ENCODE results near the gene TRAPPC2L.

The TRAPPC2L gene

DNA sequence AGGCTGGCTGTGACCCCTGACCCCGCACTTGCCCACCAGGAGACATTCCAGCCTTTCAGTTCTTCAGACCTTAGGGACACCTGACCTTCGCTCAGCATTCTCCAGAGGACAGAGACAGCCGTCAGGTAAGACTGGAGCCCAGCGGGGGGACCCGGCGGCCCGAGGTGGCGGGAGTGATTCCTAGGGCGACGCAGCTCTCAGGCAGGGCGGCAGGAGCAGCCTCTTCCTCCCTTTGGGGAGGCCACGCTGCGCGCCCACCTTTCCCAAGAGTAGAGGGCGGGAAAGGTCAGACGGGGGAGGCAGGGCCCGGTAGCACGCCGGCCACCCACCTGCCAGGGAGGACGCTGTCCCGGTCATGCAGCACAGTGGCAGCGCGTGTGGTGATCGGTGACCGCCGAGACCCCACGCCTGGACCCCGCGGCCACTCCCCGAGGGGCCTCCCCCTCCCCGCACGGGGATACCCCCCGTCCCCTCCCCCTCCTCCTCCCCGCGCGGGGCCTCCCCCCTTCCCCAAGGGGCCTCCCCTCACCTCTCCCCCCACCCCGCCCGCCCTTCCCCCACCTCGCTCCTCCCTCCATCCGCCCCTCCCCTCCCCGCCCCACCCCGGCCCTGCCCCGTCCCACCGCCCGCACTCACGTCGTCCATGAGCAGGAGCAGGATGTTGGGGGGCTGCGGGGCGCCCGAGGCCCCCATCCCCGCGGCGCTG is 652 bp upstream of the TRAPPC2L start:
- TF ChIP-seq, protein P1, sequence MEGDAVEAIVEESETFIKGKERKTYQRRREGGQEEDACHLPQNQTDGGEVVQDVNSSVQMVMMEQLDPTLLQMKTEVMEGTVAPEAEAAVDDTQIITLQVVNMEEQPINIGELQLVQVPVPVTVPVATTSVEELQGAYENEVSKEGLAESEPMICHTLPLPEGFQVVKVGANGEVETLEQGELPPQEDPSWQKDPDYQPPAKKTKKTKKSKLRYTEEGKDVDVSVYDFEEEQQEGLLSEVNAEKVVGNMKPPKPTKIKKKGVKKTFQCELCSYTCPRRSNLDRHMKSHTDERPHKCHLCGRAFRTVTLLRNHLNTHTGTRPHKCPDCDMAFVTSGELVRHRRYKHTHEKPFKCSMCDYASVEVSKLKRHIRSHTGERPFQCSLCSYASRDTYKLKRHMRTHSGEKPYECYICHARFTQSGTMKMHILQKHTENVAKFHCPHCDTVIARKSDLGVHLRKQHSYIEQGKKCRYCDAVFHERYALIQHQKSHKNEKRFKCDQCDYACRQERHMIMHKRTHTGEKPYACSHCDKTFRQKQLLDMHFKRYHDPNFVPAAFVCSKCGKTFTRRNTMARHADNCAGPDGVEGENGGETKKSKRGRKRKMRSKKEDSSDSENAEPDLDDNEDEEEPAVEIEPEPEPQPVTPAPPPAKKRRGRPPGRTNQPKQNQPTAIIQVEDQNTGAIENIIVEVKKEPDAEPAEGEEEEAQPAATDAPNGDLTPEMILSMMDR (IDR thresholded peaks at IDR 0.05; ENCODE audit: insufficient read depth, low read length): no peak
- TF ChIP-seq POLR2AphosphoS5 (IDR thresholded peaks at IDR 0.05; ENCODE audit: low read depth) (no peak), GABPA (IDR thresholded peaks at IDR 0.05; ENCODE audit: low read depth) (no peak), SPI1 (IDR thresholded peaks at IDR 0.05; ENCODE audit: borderline replicate concordance, low read depth) (no peak)
- TF ChIP-seq, protein P2, sequence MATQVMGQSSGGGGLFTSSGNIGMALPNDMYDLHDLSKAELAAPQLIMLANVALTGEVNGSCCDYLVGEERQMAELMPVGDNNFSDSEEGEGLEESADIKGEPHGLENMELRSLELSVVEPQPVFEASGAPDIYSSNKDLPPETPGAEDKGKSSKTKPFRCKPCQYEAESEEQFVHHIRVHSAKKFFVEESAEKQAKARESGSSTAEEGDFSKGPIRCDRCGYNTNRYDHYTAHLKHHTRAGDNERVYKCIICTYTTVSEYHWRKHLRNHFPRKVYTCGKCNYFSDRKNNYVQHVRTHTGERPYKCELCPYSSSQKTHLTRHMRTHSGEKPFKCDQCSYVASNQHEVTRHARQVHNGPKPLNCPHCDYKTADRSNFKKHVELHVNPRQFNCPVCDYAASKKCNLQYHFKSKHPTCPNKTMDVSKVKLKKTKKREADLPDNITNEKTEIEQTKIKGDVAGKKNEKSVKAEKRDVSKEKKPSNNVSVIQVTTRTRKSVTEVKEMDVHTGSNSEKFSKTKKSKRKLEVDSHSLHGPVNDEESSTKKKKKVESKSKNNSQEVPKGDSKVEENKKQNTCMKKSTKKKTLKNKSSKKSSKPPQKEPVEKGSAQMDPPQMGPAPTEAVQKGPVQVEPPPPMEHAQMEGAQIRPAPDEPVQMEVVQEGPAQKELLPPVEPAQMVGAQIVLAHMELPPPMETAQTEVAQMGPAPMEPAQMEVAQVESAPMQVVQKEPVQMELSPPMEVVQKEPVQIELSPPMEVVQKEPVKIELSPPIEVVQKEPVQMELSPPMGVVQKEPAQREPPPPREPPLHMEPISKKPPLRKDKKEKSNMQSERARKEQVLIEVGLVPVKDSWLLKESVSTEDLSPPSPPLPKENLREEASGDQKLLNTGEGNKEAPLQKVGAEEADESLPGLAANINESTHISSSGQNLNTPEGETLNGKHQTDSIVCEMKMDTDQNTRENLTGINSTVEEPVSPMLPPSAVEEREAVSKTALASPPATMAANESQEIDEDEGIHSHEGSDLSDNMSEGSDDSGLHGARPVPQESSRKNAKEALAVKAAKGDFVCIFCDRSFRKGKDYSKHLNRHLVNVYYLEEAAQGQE (IDR thresholded peaks at IDR 0.05; ENCODE audit: insufficient replicate concordance, low read depth): no peak
- H3K4me3 ChIP-seq (replicated peaks; ENCODE audit: insufficient read depth, low read length): peak overlapping the region; percentile 50
- peak in 1 of 2 experiments; percentile 24 for DNase-seq (ENCODE audit: low read depth in 1 of 2, low spot score in 1 of 2)
- H3K27ac ChIP-seq (replicated peaks): peak overlapping the region; percentile 58
- H3K27me3 ChIP-seq (ENCODE audit: insufficient read depth, poor library complexity, severe bottlenecking): no peaks in the 10 kb centered on the region

DNA sequence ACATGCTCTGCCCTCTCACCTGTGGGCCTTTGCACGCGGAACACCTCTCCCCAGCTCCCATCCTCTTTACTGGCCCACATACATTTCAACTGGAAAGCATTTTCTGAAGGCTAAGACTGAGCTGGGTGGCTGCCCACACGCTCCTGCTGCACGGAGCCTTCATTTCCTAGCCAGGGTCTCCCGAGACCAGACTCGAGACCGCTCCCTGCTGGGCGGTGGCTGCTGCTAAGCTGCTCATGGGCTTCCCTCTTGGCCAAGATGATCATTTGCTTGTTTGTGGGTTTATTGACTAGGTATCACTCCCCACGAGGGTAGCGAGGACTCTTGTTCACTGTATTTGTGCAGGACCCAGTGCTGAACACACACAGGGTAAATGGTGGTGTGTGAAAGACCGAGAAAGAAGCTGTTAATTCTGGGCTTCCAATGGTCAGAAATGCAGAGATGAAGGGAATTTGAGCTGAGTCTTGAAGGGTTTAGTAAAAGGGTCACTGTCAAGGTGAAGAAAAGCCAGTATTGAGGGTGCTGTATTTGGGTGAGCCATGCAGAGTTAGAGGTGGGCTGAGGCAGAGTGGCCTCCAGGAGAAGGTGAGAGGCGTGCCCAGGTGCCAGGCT is 907 bp downstream of the TRAPPC2L start:
- Histone ChIP-seq H3K4me3 (replicated peaks; ENCODE audit: insufficient read depth, low read length) (peak overlapping the region; percentile 62), H3K27ac (replicated peaks) (peak overlapping the region; percentile 75), H3K27me3 (ENCODE audit: insufficient read depth, poor library complexity, severe bottlenecking) (no peaks in the 10 kb centered on the region)
- TF ChIP-seq, protein P2 (IDR thresholded peaks at IDR 0.05; ENCODE audit: insufficient replicate concordance, low read depth): no peak
- TF ChIP-seq, protein P1 (IDR thresholded peaks at IDR 0.05; ENCODE audit: insufficient read depth, low read length): peak; percentile 51
- peak; percentile 32 to 73 for DNase-seq (ENCODE audit: low read depth in 1 of 2, low spot score in 1 of 2)

DNA sequence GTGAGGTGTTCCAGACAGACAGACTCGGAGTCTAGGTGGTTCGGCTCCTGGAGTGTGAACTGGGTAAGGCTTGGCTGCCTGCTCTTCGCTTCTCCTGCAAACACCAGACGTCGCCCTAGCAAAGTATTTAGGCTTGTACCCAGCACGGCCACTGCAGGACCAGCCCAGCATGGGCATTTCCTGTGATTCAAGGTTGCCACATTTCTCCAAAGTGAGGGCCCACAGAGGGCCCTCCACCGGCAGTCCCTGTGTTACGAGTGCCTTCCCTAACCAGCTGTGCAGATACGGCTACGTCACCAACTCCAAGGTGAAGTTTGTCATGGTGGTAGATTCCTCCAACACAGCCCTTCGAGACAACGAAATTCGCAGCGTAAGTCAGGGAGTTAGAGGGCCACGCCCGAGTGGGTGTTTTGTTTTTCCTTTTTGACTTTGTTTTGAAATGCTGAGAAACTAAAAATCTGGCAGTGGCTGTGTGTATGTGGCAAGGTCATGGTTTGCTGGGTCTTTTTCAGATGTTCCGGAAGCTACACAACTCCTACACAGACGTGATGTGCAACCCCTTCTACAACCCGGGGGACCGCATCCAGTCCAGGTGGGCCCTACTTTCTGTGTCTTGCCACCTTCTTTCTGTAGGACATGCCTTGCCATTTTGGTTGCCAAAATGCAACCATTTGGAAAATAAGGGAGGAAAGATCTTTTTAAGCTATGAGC is 2.6 kb downstream of the TRAPPC2L start:
- no peak for TF ChIP-seq POLR2AphosphoS5 (IDR thresholded peaks at IDR 0.05; ENCODE audit: low read depth)
- TF ChIP-seq, protein P2 (IDR thresholded peaks at IDR 0.05; ENCODE audit: insufficient replicate concordance, low read depth): no peak
- TF ChIP-seq GABPA (IDR thresholded peaks at IDR 0.05; ENCODE audit: low read depth): no peak
- TF ChIP-seq, protein P1 (IDR thresholded peaks at IDR 0.05; ENCODE audit: insufficient read depth, low read length): no peak
- no peak for TF ChIP-seq SPI1 (IDR thresholded peaks at IDR 0.05; ENCODE audit: borderline replicate concordance, low read depth)
- DNase-seq (ENCODE audit: low read depth in 1 of 2, low spot score in 1 of 2): no peak
- Histone ChIP-seq H3K4me3 (replicated peaks; ENCODE audit: insufficient read depth, low read length) (no peak overlapping the region), H3K27me3 (ENCODE audit: insufficient read depth, poor library complexity, severe bottlenecking) (no peaks in the 10 kb centered on the region), H3K27ac (replicated peaks) (no peak overlapping the region)

All from HL-60 (cell line).